Neural progenitor cell (in vitro differentiated cells): ENCODE measurements around the gene PNPLA3. TPM values are rescaled to one million over a fixed set of nuclear protein-coding genes. Genes with fewer than 3 reads are reported as not detected.

Experiments used
- DNase-seq: peaks from one replicate; pipeline ENCODE4 v3.0.0-alpha.2; 2016; ENCODE audit warnings: low spot score
- H2AFZ ChIP-seq: fragments of 200-600 bp; sonication (generic); replicated peaks from 2 replicates; pipeline ENCODE4 v1.6.1; 2016; ENCODE audit warnings: antibody characterized with exemption
- H3F3A ChIP-seq: fragments of 200-600 bp; sonication (generic); 2 replicates; pipeline ENCODE4 v1.6.1; 2016; ENCODE audit warnings: antibody characterized with exemption, low read depth
- H3K27ac ChIP-seq: fragments of 200-600 bp; sonication (generic); 2 replicates; pipeline ENCODE4 v1.5.1; 2016; ENCODE audit warnings: mild to moderate bottlenecking
- H3K27me3 ChIP-seq: fragments of 200-600 bp; sonication (generic); 2 replicates; pipeline ENCODE4 v1.6.1; 2016; ENCODE audit warnings: mild to moderate bottlenecking, moderate library complexity
- H3K36me3 ChIP-seq: fragments of 200-600 bp; sonication (generic); 2 replicates; pipeline ENCODE4 v1.5.1; 2016
- H3K4me1 ChIP-seq: fragments of 200-600 bp; sonication (generic); 2 replicates; pipeline ENCODE4 v1.6.1; 2016; ENCODE audit warnings: mixed run types
- H3K4me2 ChIP-seq: fragments of 200-600 bp; sonication (generic); 2 replicates; pipeline ENCODE4 v1.6.1; 2016
- H3K4me3 ChIP-seq: fragments of 200-600 bp; sonication (generic); 2 replicates; pipeline ENCODE4 v1.5.1; 2016
- H3K79me2 ChIP-seq: fragments of 200-600 bp; sonication (generic); 2 replicates; pipeline ENCODE4 v1.6.1; 2016; ENCODE audit warnings: low read depth
- H3K9ac ChIP-seq: fragments of 200-600 bp; sonication (generic); 2 replicates; pipeline ENCODE4 v1.6.1; 2016
- H3K9me3 ChIP-seq: fragments of 200-600 bp; sonication (generic); 2 replicates; pipeline ENCODE4 v1.5.1; 2016; ENCODE audit warnings: low read depth
- H4K20me1 ChIP-seq: fragments of 200-600 bp; sonication (generic); 2 replicates; pipeline ENCODE4 v1.6.1; 2016; ENCODE audit warnings: low read depth
- H3K27ac Mint-ChIP-seq: 3 replicates; pipeline ENCODE4 v1.8.0; 2021; ENCODE audit warnings: mixed read lengths
- H3K27me3 Mint-ChIP-seq: 2 replicates; pipeline ENCODE4 v1.8.0; 2022; ENCODE audit warnings: low read depth, mild to moderate bottlenecking, inconsistent platforms, moderate library complexity, mixed read lengths; ENCODE audit not compliant: insufficient read depth
- H3K36me3 Mint-ChIP-seq: 3 replicates; pipeline ENCODE4 v1.8.0; 2021; ENCODE audit warnings: mixed read lengths
- H3K4me1 Mint-ChIP-seq: 3 replicates; pipeline ENCODE4 v1.8.0; 2021; ENCODE audit warnings: mixed read lengths
- H3K4me3 Mint-ChIP-seq: 3 replicates; pipeline ENCODE4 v1.8.0; 2021; ENCODE audit warnings: mild to moderate bottlenecking, moderate library complexity, mixed read lengths
- H3K9me3 Mint-ChIP-seq: 3 replicates; pipeline ENCODE4 v1.8.0; 2020; ENCODE audit warnings: mixed read lengths
- EZH2 ChIP-seq: fragments of 200-600 bp; sonication (generic); IDR thresholded peaks from 2 replicates; pipeline ENCODE4 v1.6.1; 2017; ENCODE audit warnings: antibody characterized with exemption, mild to moderate bottlenecking, moderate library complexity
- EZH2phosphoT487 ChIP-seq: fragments of 200-600 bp; sonication (generic); IDR thresholded peaks from 2 replicates; pipeline ENCODE4 v1.6.1; 2017; ENCODE audit warnings: antibody characterized with exemption
- total RNA-seq: library from RNA; depleted of rRNA; stranded (reverse); fragments of >200 nt; gene quantifications from 2 replicates; pipeline ENCODE4 v1.2.3, GENCODE V29; 2015; ENCODE audit warnings: low replicate concordance
- TF ChIP-seq, protein P1 (sequence below): fragments of 200-600 bp; sonication (generic); IDR thresholded peaks from 2 replicates; pipeline ENCODE4 v1.5.1; 2017; ENCODE audit warnings: antibody characterized with exemption, mild to moderate bottlenecking

The PNPLA3 gene
- total RNA-seq, 1 donor from 2014 or later, result 4.8 TPM

DNA sequence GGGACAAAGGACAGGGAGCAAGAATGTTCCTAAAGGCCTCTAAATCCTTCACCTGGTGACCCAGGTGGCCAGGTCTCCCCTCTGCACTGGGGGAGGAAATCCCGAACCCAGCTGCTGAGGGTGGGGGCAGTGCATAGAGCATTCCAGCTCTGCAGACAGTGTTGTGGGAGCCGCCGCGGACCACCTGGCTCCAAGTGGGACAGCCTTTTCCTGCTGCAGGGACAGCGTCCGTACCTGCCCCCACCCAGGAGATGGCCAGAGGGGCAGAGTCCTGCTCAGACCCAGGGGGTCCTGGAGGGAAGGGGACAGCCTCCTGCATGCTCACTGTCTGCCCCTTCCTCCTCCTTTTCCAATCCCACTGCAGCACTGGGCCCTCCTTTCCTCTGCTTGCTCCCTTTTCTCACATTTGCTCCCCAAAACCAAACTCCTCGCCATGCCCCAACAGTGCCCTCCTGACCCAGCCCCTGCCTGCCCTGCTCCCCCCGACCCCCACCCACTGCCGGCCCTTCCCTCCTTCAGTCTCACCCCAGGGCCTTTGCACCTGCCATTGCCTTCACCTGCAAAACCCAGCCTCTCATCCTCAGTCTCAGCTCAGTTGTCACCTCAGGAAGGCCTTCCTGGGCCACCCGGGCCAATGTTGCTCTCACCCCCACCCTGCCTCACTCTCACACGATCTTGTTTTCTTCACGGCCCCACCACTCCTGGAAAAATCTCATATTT is 44.6 kb upstream of the PNPLA3 start:
- H3K4me1 ChIP-seq, result no peaks in the 10 kb centered on the region
- Mint-ChIP-seq H3K4me1 (peaks cover 10% of the 10 kb centered on the region), H3K27me3 (peaks cover 14% of the 10 kb centered on the region), H3K27ac (no peak overlapping the region), H3K9me3 (no peaks in the 10 kb centered on the region), H3K36me3 (no peaks in the 10 kb centered on the region), H3K4me3 (no peak overlapping the region)
- H3K27ac ChIP-seq, result no peak overlapping the region
- H3K4me3 ChIP-seq, result no peak overlapping the region
- DNase-seq, result no peak
- no peaks in the 10 kb centered on the region for H3K36me3 ChIP-seq
- peaks cover 2% of the 10 kb centered on the region for H4K20me1 ChIP-seq
- no peak overlapping the region for H2AFZ ChIP-seq
- no peaks in the 10 kb centered on the region for H3K9me3 ChIP-seq
- no peak overlapping the region for H3K4me2 ChIP-seq
- H3K79me2 ChIP-seq, result no peaks in the 10 kb centered on the region
- H3K9ac ChIP-seq, result no peak overlapping the region
- no peaks in the 10 kb centered on the region for H3K27me3 ChIP-seq
- TF ChIP-seq, protein P1, sequence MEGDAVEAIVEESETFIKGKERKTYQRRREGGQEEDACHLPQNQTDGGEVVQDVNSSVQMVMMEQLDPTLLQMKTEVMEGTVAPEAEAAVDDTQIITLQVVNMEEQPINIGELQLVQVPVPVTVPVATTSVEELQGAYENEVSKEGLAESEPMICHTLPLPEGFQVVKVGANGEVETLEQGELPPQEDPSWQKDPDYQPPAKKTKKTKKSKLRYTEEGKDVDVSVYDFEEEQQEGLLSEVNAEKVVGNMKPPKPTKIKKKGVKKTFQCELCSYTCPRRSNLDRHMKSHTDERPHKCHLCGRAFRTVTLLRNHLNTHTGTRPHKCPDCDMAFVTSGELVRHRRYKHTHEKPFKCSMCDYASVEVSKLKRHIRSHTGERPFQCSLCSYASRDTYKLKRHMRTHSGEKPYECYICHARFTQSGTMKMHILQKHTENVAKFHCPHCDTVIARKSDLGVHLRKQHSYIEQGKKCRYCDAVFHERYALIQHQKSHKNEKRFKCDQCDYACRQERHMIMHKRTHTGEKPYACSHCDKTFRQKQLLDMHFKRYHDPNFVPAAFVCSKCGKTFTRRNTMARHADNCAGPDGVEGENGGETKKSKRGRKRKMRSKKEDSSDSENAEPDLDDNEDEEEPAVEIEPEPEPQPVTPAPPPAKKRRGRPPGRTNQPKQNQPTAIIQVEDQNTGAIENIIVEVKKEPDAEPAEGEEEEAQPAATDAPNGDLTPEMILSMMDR, result no peak
- TF ChIP-seq EZH2phosphoT487 (no peak), EZH2 (no peak)
- no peaks in the 10 kb centered on the region for H3F3A ChIP-seq

DNA sequence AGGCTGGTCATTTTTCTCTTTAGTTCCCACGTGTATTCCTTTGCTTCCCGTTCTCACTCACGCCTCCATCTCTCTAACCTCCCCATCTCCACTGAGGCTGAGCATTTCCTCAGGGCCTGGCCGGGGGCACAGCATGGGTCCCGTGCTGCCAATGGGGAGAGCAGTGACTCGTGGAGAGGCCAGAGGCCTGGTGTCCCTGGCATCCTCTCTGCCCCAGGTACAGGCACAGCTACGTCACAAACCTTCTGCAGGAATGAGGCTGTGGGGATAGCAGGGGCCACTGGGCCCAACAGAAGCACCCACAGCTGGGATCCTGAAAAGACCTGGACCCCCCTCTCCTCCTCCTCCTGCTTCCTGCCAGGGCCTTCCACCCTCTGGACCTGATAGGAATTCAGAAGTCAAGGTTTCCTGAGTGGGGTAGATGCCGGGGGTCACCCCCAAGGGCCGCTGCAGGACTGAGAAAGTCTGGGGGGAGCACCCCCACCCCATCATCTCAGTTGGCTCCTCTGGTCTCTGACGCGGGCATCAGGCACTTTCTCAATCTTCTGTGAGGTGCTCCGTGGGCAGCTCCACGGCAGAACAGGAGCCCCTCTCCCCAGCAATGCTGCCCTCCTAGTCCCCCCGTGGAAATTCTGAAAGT is 43.6 kb upstream of the PNPLA3 start:
- Mint-ChIP-seq H3K36me3 (no peaks in the 10 kb centered on the region), H3K27me3 (peaks cover 16% of the 10 kb centered on the region), H3K9me3 (no peaks in the 10 kb centered on the region), H3K27ac (no peak overlapping the region), H3K4me3 (no peak overlapping the region), H3K4me1 (peaks cover 10% of the 10 kb centered on the region)
- Histone ChIP-seq H2AFZ (no peak overlapping the region), H3K79me2 (no peaks in the 10 kb centered on the region), H4K20me1 (peaks cover 2% of the 10 kb centered on the region), H3K36me3 (no peaks in the 10 kb centered on the region), H3K4me1 (no peaks in the 10 kb centered on the region), H3K9me3 (no peaks in the 10 kb centered on the region), H3K4me3 (no peak overlapping the region), H3K4me2 (no peak overlapping the region), H3K9ac (no peak overlapping the region), H3F3A (no peaks in the 10 kb centered on the region), H3K27ac (no peak overlapping the region), H3K27me3 (no peaks in the 10 kb centered on the region)
- TF ChIP-seq, protein P1, result no peak
- TF ChIP-seq EZH2, result no peak
- no peak for TF ChIP-seq EZH2phosphoT487
- no peak for DNase-seq

DNA sequence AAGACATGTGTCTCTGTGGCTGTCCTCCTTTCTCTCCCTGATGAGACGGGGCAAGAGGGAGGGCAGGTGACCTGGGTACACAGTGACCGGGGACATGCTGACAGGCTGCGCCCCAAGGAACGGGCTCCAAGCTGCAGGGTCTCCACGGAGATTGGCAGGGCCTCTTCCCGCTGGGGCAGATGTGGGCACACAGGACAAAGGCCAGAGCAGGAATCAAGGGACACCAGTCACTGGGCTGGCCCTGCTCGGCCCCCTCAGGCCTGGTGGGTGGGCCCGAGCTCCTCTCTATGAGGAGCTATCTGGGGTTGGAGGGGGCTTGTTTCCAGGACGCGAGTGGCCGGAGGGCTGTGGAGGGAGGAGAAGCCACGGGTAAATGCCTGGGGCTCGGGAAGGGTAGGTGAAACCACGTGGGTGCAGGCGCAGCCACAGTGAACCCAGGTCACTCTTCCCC is 43.0 kb upstream of the PNPLA3 start:
- Histone ChIP-seq H3K4me2 (no peak overlapping the region), H3K36me3 (no peaks in the 10 kb centered on the region), H3F3A (no peaks in the 10 kb centered on the region), H3K27ac (no peak overlapping the region), H2AFZ (no peak overlapping the region), H4K20me1 (peaks cover 2% of the 10 kb centered on the region), H3K27me3 (no peaks in the 10 kb centered on the region), H3K79me2 (no peaks in the 10 kb centered on the region), H3K4me3 (no peak overlapping the region), H3K4me1 (no peaks in the 10 kb centered on the region), H3K9ac (no peak overlapping the region), H3K9me3 (no peaks in the 10 kb centered on the region)
- Mint-ChIP-seq H3K9me3 (no peaks in the 10 kb centered on the region), H3K27ac (no peak overlapping the region), H3K36me3 (no peaks in the 10 kb centered on the region), H3K4me3 (no peak overlapping the region), H3K27me3 (peaks cover 14% of the 10 kb centered on the region), H3K4me1 (peaks cover 10% of the 10 kb centered on the region)
- TF ChIP-seq, protein P1, result no peak
- no peak for TF ChIP-seq EZH2
- TF ChIP-seq EZH2phosphoT487, result no peak
- DNase-seq, result no peak
